ENCODE measurements around the gene ENPP4.
A peak's percentile ranks its signal among the peaks of the same experiment; 100 is the strongest.
"Not testable (repeated sequence)": the region's sequence is repeated elsewhere in the genome, so short reads cannot be mapped to it uniquely, and the experiment has no call there.

ENPP4 gene

GRCh38 chr6:46131291-46131690 lies 1.5 kb downstream of the ENPP4 start:
- not testable (repeated sequence) for DNase-seq (ENCODE audit: low read depth)

GRCh38 chr6:46134216-46134615 lies 4.4 kb downstream of the ENPP4 start:
- DNase-seq (ENCODE audit: low read depth) = no peak

- no peak for DNase-seq (ENCODE audit: low read depth)
Measured at GRCh38 chr6:46135176-46135575, 5.4 kb downstream of the ENPP4 start.

- no peak for DNase-seq (ENCODE audit: low read depth)
Measured at GRCh38 chr6:46136831-46137230, 7.0 kb downstream of the ENPP4 start.

- no peak for DNase-seq (ENCODE audit: low read depth)
Measured at GRCh38 chr6:46137387-46137786, 7.6 kb downstream of the ENPP4 start.

GRCh38 chr6:46138281-46138680 lies 8.5 kb downstream of the ENPP4 start:
- no peak for DNase-seq (ENCODE audit: low read depth)

- DNase-seq (ENCODE audit: low read depth) = no peak
Measured at GRCh38 chr6:46144270-46144669, 14.5 kb downstream of the ENPP4 start.

- not testable (repeated sequence) for DNase-seq (ENCODE audit: low read depth)
Measured at GRCh38 chr6:46149066-46149465, 19.3 kb downstream of the ENPP4 start.

- no peak for DNase-seq (ENCODE audit: low read depth)
Measured at GRCh38 chr6:46156701-46157100, 26.9 kb downstream of the ENPP4 start.

GRCh38 chr6:46159229-46159628 lies 29.4 kb downstream of the ENPP4 start:
- DNase-seq (ENCODE audit: low read depth) = no peak

GRCh38 chr6:46160102-46160501 lies 30.3 kb downstream of the ENPP4 start:
- DNase-seq (ENCODE audit: low read depth) = no peak

GRCh38 chr6:46170357-46171289 lies 40.8 kb downstream of the ENPP4 start, which contains the start of gene ENPP5:
Gene ENPP5 (minus strand): TSS chr6:46170980. CDS start chr6:46168262, 2,718 bp downstream.
- peak; percentile 36 for DNase-seq (ENCODE audit: low read depth)

- DNase-seq (ENCODE audit: low read depth) = no peak
Measured at GRCh38 chr6:46172176-46172575, 42.4 kb downstream of the ENPP4 start.

GRCh38 chr6:46174904-46175303 lies 45.1 kb downstream of the ENPP4 start:
- DNase-seq (ENCODE audit: low read depth) = no peak

GRCh38 chr6:46175446-46175845 lies 45.7 kb downstream of the ENPP4 start:
- no peak for DNase-seq (ENCODE audit: low read depth)

GRCh38 chr6:46175976-46176375 lies 46.2 kb downstream of the ENPP4 start:
- no peak for DNase-seq (ENCODE audit: low read depth)

- DNase-seq (ENCODE audit: low read depth) = no peak
Measured at GRCh38 chr6:46184114-46184513, 54.3 kb downstream of the ENPP4 start.

- no peak for DNase-seq (ENCODE audit: low read depth)
Measured at GRCh38 chr6:46186583-46186982, 56.8 kb downstream of the ENPP4 start.

- DNase-seq (ENCODE audit: low read depth) = no peak
Measured at GRCh38 chr6:46189726-46190125, 59.9 kb downstream of the ENPP4 start.

GRCh38 chr6:46190889-46191288 lies 61.1 kb downstream of the ENPP4 start:
- DNase-seq (ENCODE audit: low read depth) = no peak

GRCh38 chr6:46191961-46192360 lies 62.2 kb downstream of the ENPP4 start:
- no peak for DNase-seq (ENCODE audit: low read depth)

Data from stimulated activated CD4-positive, alpha-beta T cell treated with anti-CD3 and anti-CD28 coated beads, Interleukin-2, amount 100 ng/mL, for 4 hours (primary cell).